Measurements from ENCODE around the gene MPDZ. TPM values are rescaled to one million over a fixed set of nuclear protein-coding genes. Genes with fewer than 3 reads are reported as not detected.

The MPDZ gene
- total RNA-seq, 1 donor from 2014 or later, result 46.2 TPM

- H3K4me1 ChIP-seq, result no peaks in the 10 kb centered on the region
- no peak for DNase-seq (ENCODE audit: low spot score in 2 of 2)
- intact Hi-C loops (cut with DNase I), result no loop called here
- no peak overlapping the region for H3K27ac ChIP-seq
- no peaks in the 10 kb centered on the region for H3K27me3 ChIP-seq
- no peaks in the 10 kb centered on the region for H3K9me3 ChIP-seq
- TF ChIP-seq, protein P1, sequence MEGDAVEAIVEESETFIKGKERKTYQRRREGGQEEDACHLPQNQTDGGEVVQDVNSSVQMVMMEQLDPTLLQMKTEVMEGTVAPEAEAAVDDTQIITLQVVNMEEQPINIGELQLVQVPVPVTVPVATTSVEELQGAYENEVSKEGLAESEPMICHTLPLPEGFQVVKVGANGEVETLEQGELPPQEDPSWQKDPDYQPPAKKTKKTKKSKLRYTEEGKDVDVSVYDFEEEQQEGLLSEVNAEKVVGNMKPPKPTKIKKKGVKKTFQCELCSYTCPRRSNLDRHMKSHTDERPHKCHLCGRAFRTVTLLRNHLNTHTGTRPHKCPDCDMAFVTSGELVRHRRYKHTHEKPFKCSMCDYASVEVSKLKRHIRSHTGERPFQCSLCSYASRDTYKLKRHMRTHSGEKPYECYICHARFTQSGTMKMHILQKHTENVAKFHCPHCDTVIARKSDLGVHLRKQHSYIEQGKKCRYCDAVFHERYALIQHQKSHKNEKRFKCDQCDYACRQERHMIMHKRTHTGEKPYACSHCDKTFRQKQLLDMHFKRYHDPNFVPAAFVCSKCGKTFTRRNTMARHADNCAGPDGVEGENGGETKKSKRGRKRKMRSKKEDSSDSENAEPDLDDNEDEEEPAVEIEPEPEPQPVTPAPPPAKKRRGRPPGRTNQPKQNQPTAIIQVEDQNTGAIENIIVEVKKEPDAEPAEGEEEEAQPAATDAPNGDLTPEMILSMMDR (IDR thresholded peaks at IDR 0.05), result no peak
- H3K4me3 ChIP-seq, result no peak overlapping the region
- H3K36me3 ChIP-seq, result no peaks in the 10 kb centered on the region
Observed at GRCh38 chr9:13296972-13297371, 17.5 kb upstream of the MPDZ start.

GRCh38 chr9:13295556-13295955 is 16.1 kb upstream of the MPDZ start:
- H3K4me3 ChIP-seq, result no peak overlapping the region
- intact Hi-C loops (cut with DNase I), result no loop called here
- H3K27ac ChIP-seq, result no peak overlapping the region
- H3K27me3 ChIP-seq, result no peaks in the 10 kb centered on the region
- DNase-seq (ENCODE audit: low spot score in 2 of 2), result no peak
- no peaks in the 10 kb centered on the region for H3K9me3 ChIP-seq
- H3K4me1 ChIP-seq, result no peaks in the 10 kb centered on the region
- TF ChIP-seq, protein P1 (IDR thresholded peaks at IDR 0.05), result no peak
- no peaks in the 10 kb centered on the region for H3K36me3 ChIP-seq

GRCh38 chr9:13292782-13293181 is 13.3 kb upstream of the MPDZ start:
- Histone ChIP-seq H3K4me3 (no peak overlapping the region), H3K4me1 (no peaks in the 10 kb centered on the region), H3K36me3 (no peaks in the 10 kb centered on the region), H3K27me3 (no peaks in the 10 kb centered on the region), H3K27ac (no peak overlapping the region), H3K9me3 (no peaks in the 10 kb centered on the region)
- no peak for DNase-seq (ENCODE audit: low spot score in 2 of 2)
- intact Hi-C loops (cut with DNase I), result no loop called here
- TF ChIP-seq, protein P1 (IDR thresholded peaks at IDR 0.05), result no peak

DNA sequence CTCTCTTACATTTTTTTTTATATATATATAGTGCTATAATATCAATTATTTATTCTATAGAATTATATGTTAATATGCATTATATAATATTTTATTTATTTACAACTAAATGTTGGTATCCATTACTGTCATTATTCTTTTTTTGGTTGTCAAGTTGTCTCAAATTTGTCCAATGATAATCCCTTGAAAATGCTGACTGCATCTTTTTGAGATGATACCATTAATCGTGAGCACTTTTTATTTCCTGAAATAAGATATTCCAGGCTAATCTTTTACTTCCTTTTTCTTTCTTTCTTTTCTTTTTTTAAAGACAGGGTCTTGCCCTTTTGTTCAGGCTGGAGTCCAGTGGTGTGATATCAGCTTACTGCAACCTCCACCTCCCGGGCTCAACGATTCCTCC is 12.7 kb upstream of the MPDZ start:
- no peaks in the 10 kb centered on the region for H3K9me3 ChIP-seq
- no peak overlapping the region for H3K4me3 ChIP-seq
- no peak for DNase-seq (ENCODE audit: low spot score in 2 of 2)
- TF ChIP-seq, protein P1 (IDR thresholded peaks at IDR 0.05), result no peak
- H3K27ac ChIP-seq, result no peak overlapping the region
- H3K36me3 ChIP-seq, result no peaks in the 10 kb centered on the region
- H3K27me3 ChIP-seq, result no peaks in the 10 kb centered on the region
- H3K4me1 ChIP-seq, result no peaks in the 10 kb centered on the region
- intact Hi-C loops (cut with DNase I), result no loop called here

- H3K9me3 ChIP-seq, result no peaks in the 10 kb centered on the region
- no peaks in the 10 kb centered on the region for H3K36me3 ChIP-seq
- H3K4me3 ChIP-seq, result no peak overlapping the region
- intact Hi-C loops (cut with DNase I), result no loop called here
- DNase-seq (ENCODE audit: low spot score in 2 of 2), result no peak
- H3K27ac ChIP-seq, result no peak overlapping the region
- no peaks in the 10 kb centered on the region for H3K4me1 ChIP-seq
- no peaks in the 10 kb centered on the region for H3K27me3 ChIP-seq
- TF ChIP-seq, protein P1 (IDR thresholded peaks at IDR 0.05), result no peak
Observed at GRCh38 chr9:13291718-13292117, 12.2 kb upstream of the MPDZ start.

- Histone ChIP-seq H3K27me3 (no peaks in the 10 kb centered on the region), H3K36me3 (no peaks in the 10 kb centered on the region), H3K4me3 (no peak overlapping the region), H3K27ac (no peak overlapping the region), H3K9me3 (no peaks in the 10 kb centered on the region), H3K4me1 (peaks cover 0 to 2% of the 10 kb centered on the region in 2 donors)
- no peak for DNase-seq (ENCODE audit: low spot score in 2 of 2)
- intact Hi-C loops (cut with DNase I), result no loop called here
- TF ChIP-seq, protein P1 (IDR thresholded peaks at IDR 0.05), result no peak
Observed at GRCh38 chr9:13284011-13284410, 4.5 kb upstream of the MPDZ start.
